Common myeloid progenitor, CD34-positive (primary cell): ENCODE results near the gene ARRB2.
"Not testable (repeated sequence)": the region's sequence is repeated elsewhere in the genome, so short reads cannot be mapped to it uniquely, and the experiment has no call there.

Source experiments
- CTCF ChIA-PET: fragments of 350-600 bp; sonication (Branson Sonifier 250); formaldehyde crosslinking; loops from one replicate; lab custom pipeline; 2021; ENCODE audit warnings: antibody characterized with exemption; lab: Charles Lee
- POLR2A ChIA-PET: fragments of 350-600 bp; sonication (Branson Sonifier 250); formaldehyde crosslinking; loops from one replicate; lab custom pipeline; 2021; ENCODE audit warnings: antibody characterized with exemption; lab: Charles Lee
- DNase-seq, 3 donors: peaks; one replicate each; pipeline versions ENCODE4 v3.0.0 to v3.0.0-alpha.2; 2013
- H3K27ac ChIP-seq, 2 experiments: 1 replicate in 1 of 2; 2 replicates in 1 of 2; pipeline ENCODE4 v1.7.0; 2013; ENCODE audit warnings: inconsistent platforms in 2 of 2, low read length in 2 of 2, mild to moderate bottlenecking in 2 of 2, low read depth in 1 of 2, moderate library complexity in 1 of 2; ENCODE audit not compliant: severe bottlenecking in 2 of 2, insufficient read depth in 1 of 2, poor library complexity in 1 of 2
- H3K27me3 ChIP-seq, 5 experiments: replicated peaks in 2 of 5; 1 replicate in 3 of 5; 2 replicates in 2 of 5; pipeline versions ENCODE4 v1.6.1 to v1.7.0; 2013; ENCODE audit warnings: low read length in 4 of 5, mild to moderate bottlenecking in 2 of 5, moderate library complexity in 2 of 5, inconsistent platforms in 1 of 5; ENCODE audit not compliant: insufficient read depth in 5 of 5, control insufficient read depth in 4 of 5
- H3K36me3 ChIP-seq, 4 experiments: 1 replicate in 2 of 4; 2 replicates in 2 of 4; pipeline versions ENCODE4 v1.6.1 to v1.7.0; 2013; ENCODE audit warnings: low read length in 3 of 4, control low read depth in 1 of 4, mild to moderate bottlenecking in 1 of 4; ENCODE audit not compliant: control insufficient read depth in 4 of 4, insufficient read depth in 4 of 4
- H3K4me1 ChIP-seq, 4 experiments: 1 replicate in 3 of 4; 2 replicates in 1 of 4; pipeline versions ENCODE4 v1.6.1 to v1.7.1; 2013; ENCODE audit warnings: low read length in 3 of 4, mild to moderate bottlenecking in 3 of 4, control low read depth in 1 of 4, inconsistent platforms in 1 of 4, moderate library complexity in 1 of 4; ENCODE audit not compliant: control insufficient read depth in 4 of 4, insufficient read depth in 4 of 4; ENCODE audit errors: control extremely low read depth in 1 of 4
- H3K4me3 ChIP-seq, 7 experiments: 1 replicate in 4 of 7; 2 replicates in 3 of 7; pipeline versions ENCODE4 v1.5.1 to v1.7.0; 2013; ENCODE audit warnings: mild to moderate bottlenecking in 7 of 7, low read length in 6 of 7, moderate library complexity in 6 of 7, inconsistent platforms in 2 of 7, low read depth in 2 of 7, control low read depth in 1 of 7; ENCODE audit not compliant: insufficient read depth in 4 of 7, control insufficient read depth in 1 of 7; ENCODE audit errors: extremely low read depth in 1 of 7
- H3K9me3 ChIP-seq, 5 experiments: 1 replicate in 4 of 5; 2 replicates in 1 of 5; pipeline versions ENCODE4 v1.6.1 to v1.7.1; 2013; ENCODE audit warnings: low read length in 4 of 5, mild to moderate bottlenecking in 2 of 5, inconsistent platforms in 1 of 5, low read depth in 1 of 5, moderate library complexity in 1 of 5; ENCODE audit not compliant: control insufficient read depth in 4 of 5, insufficient read depth in 2 of 5; ENCODE audit errors: control extremely low read depth in 1 of 5
- WGBS: methylation state at CpG from one replicate; pipeline ENCODE4 v1.1.5; 2013; ENCODE audit not compliant: insufficient coverage; 5-methylcytosine and 5-hydroxymethylcytosine counted together

The ARRB2 gene

DNA sequence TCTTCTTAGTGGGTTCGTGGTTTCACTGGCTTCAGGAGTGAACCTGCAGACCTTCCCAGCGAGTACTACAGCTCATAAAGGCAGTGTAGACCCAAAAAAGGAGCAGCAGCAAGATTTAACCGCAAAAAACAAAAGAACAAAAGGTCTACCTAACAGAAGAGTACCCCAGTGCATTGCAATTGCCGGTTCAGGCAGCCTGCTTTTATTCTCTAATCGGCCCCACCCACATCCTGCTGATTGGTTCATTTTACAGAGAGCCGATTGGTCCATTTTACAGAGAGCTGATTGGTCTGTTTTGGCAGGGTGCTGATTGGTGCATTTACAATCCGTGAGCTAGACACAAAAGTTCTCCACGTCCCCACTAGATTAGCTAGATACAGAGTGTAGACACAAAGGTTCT is 2.0 kb upstream of the ARRB2 start:
- 89% methylated on average over 7 of the region's 8 CpGs for WGBS
- POLR2A ChIA-PET: no interaction called here
- peak in 2 of 3 donors; percentile 52 to 60 for DNase-seq

GRCh38 chr17:4710693-4711634 is 532 bp downstream of the ARRB2 start:
- under 1% methylated on average over 45 of the region's 57 CpGs for WGBS
- H3K27ac ChIP-seq: peak overlapping the region in 1 of 2 experiments; percentile 43
- H3K9me3 ChIP-seq: no peaks in the 10 kb centered on the region
- CTCF ChIA-PET: interaction anchor here (0.6 to 4.2 kb wide), 12 partner anchors 21 to 185 kb away, joined by 3 to 20 read pairs (median 4); partner anchors contain the start of genes GLTPD2 and MED11
- POLR2A ChIA-PET: interaction anchor here (0.7 to 1.3 kb wide), 3 partner anchors 14 to 79 kb away, joined by 3 to 5 read pairs (median 4); partner anchors contain the start of gene MED11
- H3K4me1 ChIP-seq: peaks cover 9 to 56% (median 51%) of the 10 kb centered on the region in 4 experiments
- peak overlapping the region; percentile 34 to 89 (median 72) for H3K4me3 ChIP-seq
- H3K36me3 ChIP-seq: peaks cover 0 to 5% (median 3%) of the 10 kb centered on the region in 4 experiments
- DNase-seq: peak in 2 of 3 donors; percentile 74 to 80
- H3K27me3 ChIP-seq: no peaks in the 10 kb centered on the region

More for the DNA sequence above, 2.0 kb upstream of the ARRB2 start:
- Histone ChIP-seq H3K4me3 (no peak overlapping the region), H3K9me3 (no peaks in the 10 kb centered on the region), H3K27ac (no peak overlapping the region), H3K27me3 (no peaks in the 10 kb centered on the region), H3K4me1 (peaks cover 7 to 40% (median 33%) of the 10 kb centered on the region in 4 experiments), H3K36me3 (no peaks in the 10 kb centered on the region)
- CTCF ChIA-PET: interaction anchor here (1.3 to 4.2 kb wide), 8 partner anchors 9 to 185 kb away, joined by 3 to 20 read pairs (median 9); partner anchors contain the start of gene MED11

DNA sequence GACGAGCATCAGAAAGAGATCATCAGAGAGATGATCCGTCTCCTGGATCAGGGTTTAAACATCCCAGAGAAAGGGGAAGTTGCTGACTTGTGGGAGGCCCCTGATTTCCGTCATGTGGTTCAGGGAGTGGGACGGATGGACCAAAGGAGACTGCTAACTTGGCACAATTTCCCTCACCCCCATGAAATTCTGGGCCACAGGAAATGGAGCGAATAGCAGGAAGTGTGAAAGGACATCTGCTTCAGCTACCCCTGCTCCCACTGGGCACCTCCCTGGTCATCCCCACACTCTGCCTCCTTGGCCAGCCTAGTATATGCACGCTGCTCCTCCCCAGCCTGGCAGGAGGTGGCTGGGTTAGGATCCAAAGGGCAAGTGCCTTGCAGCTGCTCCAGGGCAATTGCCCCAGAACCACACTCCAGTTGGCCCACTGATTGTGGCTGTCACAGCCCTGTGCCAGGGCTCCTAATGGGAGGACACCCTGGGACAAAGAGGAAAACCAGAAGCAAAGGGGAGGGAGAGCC is 1.3 kb downstream of the ARRB2 start:
- Histone ChIP-seq H3K9me3 (no peaks in the 10 kb centered on the region), H3K36me3 (peaks cover 0 to 12% (median 7%) of the 10 kb centered on the region in 4 experiments), H3K27ac (peak overlapping the region in 1 of 2 experiments; percentile 11), H3K4me1 (peaks cover 9 to 62% (median 54%) of the 10 kb centered on the region in 4 experiments), H3K27me3 (no peaks in the 10 kb centered on the region), H3K4me3 (peak overlapping the region in 6 of 7 experiments; percentile 46 to 89 (median 76))
- 0% methylated on average over 4 of the region's 6 CpGs for WGBS
- ChIA-PET POLR2A (interaction anchor here (0.7 kb wide), 1 partner anchor 13 kb away, joined by 5 read pairs; no protein-coding TSS in a partner anchor), CTCF (interaction anchor here (0.6 to 1.4 kb wide), 4 partner anchors 21 to 169 kb away, joined by 3 to 5 read pairs (median 3); partner anchors contain the start of gene GLTPD2)
- DNase-seq: peak; percentile 64 to 82 (median 82)

- DNase-seq: no peak
- 84% methylated on average over 2 of the region's 3 CpGs for WGBS
- H3K27ac ChIP-seq: no peak overlapping the region
- no peaks in the 10 kb centered on the region for H3K27me3 ChIP-seq
- H3K4me1 ChIP-seq: peaks cover 9 to 70% (median 54%) of the 10 kb centered on the region in 4 experiments
- POLR2A ChIA-PET: no interaction called here
- H3K9me3 ChIP-seq: no peaks in the 10 kb centered on the region
- CTCF ChIA-PET: interaction anchor here (1.1 to 1.4 kb wide), 3 partner anchors 10 to 169 kb away, joined by 3 to 4 read pairs (median 4); no protein-coding TSS in a partner anchor
- peak overlapping the region in 4 of 7 experiments; percentile 32 to 89 (median 82) for H3K4me3 ChIP-seq
- peaks cover 0 to 20% (median 14%) of the 10 kb centered on the region in 4 experiments for H3K36me3 ChIP-seq
Measured at GRCh38 chr17:4712526-4712925, 2.1 kb downstream of the ARRB2 start.

DNA sequence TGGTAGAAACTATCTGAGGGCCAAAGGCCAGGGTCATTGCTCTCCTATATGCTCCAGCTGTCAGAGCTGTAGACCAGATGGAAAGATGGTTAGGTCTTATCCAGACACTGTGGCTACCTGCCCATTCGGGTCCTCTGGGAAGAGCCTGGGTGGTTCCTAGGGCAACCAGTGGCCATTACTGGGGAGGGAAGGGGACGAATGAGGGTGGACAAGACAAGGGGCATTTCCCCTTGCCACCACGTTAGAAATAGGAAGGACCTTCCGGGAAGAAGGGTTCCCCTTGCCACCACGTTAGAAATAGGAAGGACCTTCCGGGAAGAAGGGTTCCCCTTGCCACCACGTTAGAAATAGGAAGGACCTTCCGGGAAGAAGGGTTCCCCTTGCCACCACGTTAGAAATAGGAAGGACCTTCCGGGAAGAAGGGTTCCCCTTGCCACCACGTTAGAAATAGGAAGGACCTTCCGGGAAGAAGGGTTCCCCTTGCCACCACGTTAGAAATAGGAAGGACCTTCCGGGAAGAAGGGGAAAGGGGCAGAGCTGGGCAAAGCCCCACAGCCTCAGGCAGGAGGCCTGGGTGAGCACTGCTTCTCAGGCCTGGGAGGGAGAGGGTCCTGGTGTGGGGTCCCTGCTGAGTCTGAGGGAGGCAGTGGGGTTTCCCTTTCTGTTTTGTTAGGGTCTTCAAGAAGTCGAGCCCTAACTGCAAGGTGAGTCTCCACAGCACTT is 4.1 kb downstream of the ARRB2 start:
- H3K27me3 ChIP-seq, H3K9me3 ChIP-seq, DNase-seq, POLR2A ChIA-PET: not testable (repeated sequence)
- Histone ChIP-seq H3K27ac (peak overlapping the region in 1 of 2 experiments; percentile 23), H3K4me3 (peak overlapping the region in 6 of 7 experiments; percentile 8 to 64 (median 49)), H3K36me3 (peaks cover 1 to 39% (median 28%) of the 10 kb centered on the region in 4 experiments), H3K4me1 (peaks cover 9 to 72% (median 54%) of the 10 kb centered on the region in 4 experiments)
- CTCF ChIA-PET: interaction anchor here (1.6 to 2.4 kb wide), 2 partner anchors 11 to 18 kb away, joined by 9 to 11 read pairs; no protein-coding TSS in a partner anchor
- WGBS: 27% methylated on average over 5 of the region's 15 CpGs

- CTCF ChIA-PET: interaction anchor here (1.6 to 2.4 kb wide), 2 partner anchors 10 to 17 kb away, joined by 9 to 11 read pairs; no protein-coding TSS in a partner anchor
- WGBS: 4% methylated on average over 4 of the region's 11 CpGs
- H3K27ac ChIP-seq: peak overlapping the region in 1 of 2 experiments; percentile 23
Measured at GRCh38 chr17:4715063-4715744, 4.8 kb downstream of the ARRB2 start.

More at GRCh38 chr17:4715063-4715744, 4.8 kb downstream of the ARRB2 start:
- Histone ChIP-seq H3K27me3 (no peaks in the 10 kb centered on the region), H3K4me3 (peak overlapping the region in 6 of 7 experiments; percentile 8 to 64 (median 49)), H3K36me3 (peaks cover 4 to 46% (median 34%) of the 10 kb centered on the region in 4 experiments), H3K4me1 (peaks cover 9 to 68% (median 52%) of the 10 kb centered on the region in 4 experiments), H3K9me3 (no peaks in the 10 kb centered on the region)
- POLR2A ChIA-PET: interaction anchor here (0.6 kb wide), 1 partner anchor 57 kb away, joined by 3 read pairs; no protein-coding TSS in a partner anchor
- peak; percentile 61 to 81 (median 75) for DNase-seq
